Measurements from ENCODE around the gene HDAC9. TPM values are rescaled to one million over a fixed set of nuclear protein-coding genes. Genes with fewer than 3 reads are reported as not detected.

HDAC9 gene
- total RNA-seq, 4 donors from 2014 or later = 3.0 to 14.0 (median 5.6) TPM

DNA sequence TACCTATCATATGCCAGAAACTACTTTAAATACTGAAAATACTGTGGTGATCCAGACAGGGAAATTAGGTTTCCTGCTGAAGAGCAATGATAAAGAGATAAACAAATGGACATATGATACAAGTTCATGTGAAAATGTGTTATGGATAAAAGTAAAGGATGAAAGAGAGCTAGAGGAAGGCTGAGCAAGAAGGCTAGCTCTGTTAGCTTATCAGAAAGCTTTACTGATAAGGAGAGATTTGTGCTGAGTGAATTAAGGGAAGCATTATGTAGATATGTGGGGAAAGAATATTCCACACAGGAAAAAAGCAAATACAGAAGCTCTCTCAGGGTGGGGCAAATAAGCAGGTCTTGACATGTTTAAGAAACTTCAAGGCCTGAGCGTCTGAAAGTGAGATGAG is 308.4 kb downstream of the HDAC9 start:
- no peaks in the 10 kb centered on the region for H3K36me3 ChIP-seq
- H3K9me3 ChIP-seq = no peaks in the 10 kb centered on the region
- H3K27me3 ChIP-seq = no peaks in the 10 kb centered on the region
- no peak for DNase-seq
- no peak overlapping the region for H3K4me3 ChIP-seq
- H3K27ac ChIP-seq = no peak overlapping the region
- intact Hi-C loops (cut with DNase I; ENCODE audit: low total_unique reads) (no loop called here), in situ Hi-C loops (cut with MboI; ENCODE audit: low sequenced_read_pairs in 4 of 4) (no loop called here)
- TF ChIP-seq, protein P1, sequence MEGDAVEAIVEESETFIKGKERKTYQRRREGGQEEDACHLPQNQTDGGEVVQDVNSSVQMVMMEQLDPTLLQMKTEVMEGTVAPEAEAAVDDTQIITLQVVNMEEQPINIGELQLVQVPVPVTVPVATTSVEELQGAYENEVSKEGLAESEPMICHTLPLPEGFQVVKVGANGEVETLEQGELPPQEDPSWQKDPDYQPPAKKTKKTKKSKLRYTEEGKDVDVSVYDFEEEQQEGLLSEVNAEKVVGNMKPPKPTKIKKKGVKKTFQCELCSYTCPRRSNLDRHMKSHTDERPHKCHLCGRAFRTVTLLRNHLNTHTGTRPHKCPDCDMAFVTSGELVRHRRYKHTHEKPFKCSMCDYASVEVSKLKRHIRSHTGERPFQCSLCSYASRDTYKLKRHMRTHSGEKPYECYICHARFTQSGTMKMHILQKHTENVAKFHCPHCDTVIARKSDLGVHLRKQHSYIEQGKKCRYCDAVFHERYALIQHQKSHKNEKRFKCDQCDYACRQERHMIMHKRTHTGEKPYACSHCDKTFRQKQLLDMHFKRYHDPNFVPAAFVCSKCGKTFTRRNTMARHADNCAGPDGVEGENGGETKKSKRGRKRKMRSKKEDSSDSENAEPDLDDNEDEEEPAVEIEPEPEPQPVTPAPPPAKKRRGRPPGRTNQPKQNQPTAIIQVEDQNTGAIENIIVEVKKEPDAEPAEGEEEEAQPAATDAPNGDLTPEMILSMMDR (IDR thresholded peaks at IDR 0.05 in 4 of 5, conservative IDR thresholded peaks at IDR 0.05 in 1 of 5) = no peak
- no peak for TF ChIP-seq POLR2A (IDR thresholded peaks at IDR 0.05)
- no peak for ATAC-seq
- H3K4me1 ChIP-seq = no peaks in the 10 kb centered on the region

DNA sequence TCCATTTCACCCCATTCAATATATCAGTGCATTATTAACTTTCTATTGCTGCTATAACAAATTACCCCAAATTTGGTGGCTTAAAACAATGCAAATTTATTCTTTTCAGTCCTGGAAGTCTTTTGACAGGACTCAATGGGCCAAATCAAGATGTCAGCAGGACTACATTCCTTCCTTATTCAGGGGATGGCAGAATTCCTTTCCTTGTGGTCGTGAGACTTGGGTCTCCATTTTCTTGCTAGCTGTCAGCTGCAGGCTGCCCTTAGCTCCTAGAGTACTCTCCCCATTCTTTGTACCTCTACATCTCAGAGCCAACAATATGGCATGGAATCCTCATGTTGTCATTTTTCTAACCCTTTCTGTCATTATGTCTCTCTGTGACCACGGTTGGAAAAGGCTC is 310.6 kb downstream of the HDAC9 start:
- Histone ChIP-seq H3K27me3 (no peaks in the 10 kb centered on the region), H3K27ac (no peak overlapping the region), H3K36me3 (no peaks in the 10 kb centered on the region), H3K4me3 (no peak overlapping the region), H3K9me3 (no peaks in the 10 kb centered on the region), H3K4me1 (no peaks in the 10 kb centered on the region)
- intact Hi-C loops (cut with DNase I; ENCODE audit: low total_unique reads) (no loop called here), in situ Hi-C loops (cut with MboI; ENCODE audit: low sequenced_read_pairs in 4 of 4) (no loop called here)
- no peak for ATAC-seq
- no peak for DNase-seq
- TF ChIP-seq, protein P1 (IDR thresholded peaks at IDR 0.05 in 4 of 5, conservative IDR thresholded peaks at IDR 0.05 in 1 of 5) = no peak
- TF ChIP-seq POLR2A (IDR thresholded peaks at IDR 0.05) = no peak

DNA sequence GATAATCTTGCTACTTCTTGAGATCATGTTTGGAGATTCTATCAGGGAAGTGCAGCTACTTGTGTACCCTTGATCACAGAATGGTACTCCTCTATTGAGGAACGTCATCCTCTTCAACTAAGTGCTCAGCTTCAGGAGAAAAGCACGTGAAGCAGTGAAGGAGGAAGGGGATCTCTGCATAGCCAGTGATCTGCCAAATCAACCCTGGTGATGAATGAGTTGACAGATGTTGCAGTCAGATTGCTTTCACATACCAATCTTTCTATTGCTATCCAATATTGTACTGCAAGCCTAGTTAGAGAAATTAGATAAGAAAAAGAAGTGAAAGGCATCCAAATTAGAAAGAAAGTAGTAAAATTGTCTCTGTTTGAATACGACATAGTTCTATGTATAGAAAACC is 312.5 kb downstream of the HDAC9 start:
- in situ Hi-C loops (cut with MboI; ENCODE audit: low sequenced_read_pairs in 4 of 4) = no loop called here
- no peak overlapping the region for H3K27ac ChIP-seq
- H3K4me3 ChIP-seq = no peak overlapping the region
- intact Hi-C loops (cut with DNase I; ENCODE audit: low total_unique reads) = no loop called here
- H3K4me1 ChIP-seq = no peaks in the 10 kb centered on the region
- H3K27me3 ChIP-seq = no peaks in the 10 kb centered on the region
- ATAC-seq (no peak), DNase-seq (no peak)
- H3K9me3 ChIP-seq = no peaks in the 10 kb centered on the region
- no peak for TF ChIP-seq POLR2A (IDR thresholded peaks at IDR 0.05)
- TF ChIP-seq, protein P1 (IDR thresholded peaks at IDR 0.05 in 4 of 5, conservative IDR thresholded peaks at IDR 0.05 in 1 of 5) = no peak
- H3K36me3 ChIP-seq = no peaks in the 10 kb centered on the region

DNA sequence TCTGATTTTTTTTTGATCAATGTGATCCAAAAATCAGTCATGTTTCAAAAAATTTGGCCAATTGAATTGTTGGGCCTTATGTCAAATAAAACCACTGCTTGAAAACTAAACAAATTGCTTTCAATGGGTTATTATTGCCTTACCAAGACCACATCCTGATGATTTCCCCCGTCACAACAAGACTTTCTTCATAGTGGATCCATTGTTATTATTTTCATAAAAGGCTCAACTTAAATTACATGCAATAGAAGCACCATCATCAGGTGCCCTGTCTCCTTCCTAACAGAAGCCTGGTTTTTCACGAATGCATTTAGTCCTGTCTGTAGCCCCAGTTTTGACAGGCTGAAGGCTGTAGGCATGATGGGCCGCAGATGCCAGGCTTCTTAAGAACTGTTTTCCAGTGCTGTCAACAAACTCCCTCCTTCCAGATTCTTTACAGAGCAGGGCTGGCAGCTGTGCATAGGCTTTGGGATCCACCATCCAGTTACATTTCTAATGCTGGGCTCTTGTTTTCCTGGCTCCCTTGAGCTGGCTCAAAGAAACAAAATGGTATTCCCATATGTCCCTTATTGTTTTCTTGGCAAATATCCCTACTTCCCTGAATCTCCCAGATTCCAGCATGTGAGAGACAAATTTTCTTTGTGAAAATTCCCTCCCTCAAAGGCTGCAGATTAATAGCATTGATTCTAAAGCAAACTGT is 319.9 kb downstream of the HDAC9 start:
- no peak overlapping the region for H3K27ac ChIP-seq
- H3K27me3 ChIP-seq = no peaks in the 10 kb centered on the region
- TF ChIP-seq, protein P1 (IDR thresholded peaks at IDR 0.05 in 4 of 5, conservative IDR thresholded peaks at IDR 0.05 in 1 of 5) = no peak
- TF ChIP-seq POLR2A (IDR thresholded peaks at IDR 0.05) = no peak
- H3K36me3 ChIP-seq = no peaks in the 10 kb centered on the region
- H3K9me3 ChIP-seq = no peaks in the 10 kb centered on the region
- no peak overlapping the region for H3K4me3 ChIP-seq
- intact Hi-C loops (cut with DNase I; ENCODE audit: low total_unique reads) = no loop called here
- no peaks in the 10 kb centered on the region for H3K4me1 ChIP-seq
- DNase-seq = no peak
- ATAC-seq = no peak
- in situ Hi-C loops (cut with MboI; ENCODE audit: low sequenced_read_pairs in 4 of 4) = no loop called here

DNA sequence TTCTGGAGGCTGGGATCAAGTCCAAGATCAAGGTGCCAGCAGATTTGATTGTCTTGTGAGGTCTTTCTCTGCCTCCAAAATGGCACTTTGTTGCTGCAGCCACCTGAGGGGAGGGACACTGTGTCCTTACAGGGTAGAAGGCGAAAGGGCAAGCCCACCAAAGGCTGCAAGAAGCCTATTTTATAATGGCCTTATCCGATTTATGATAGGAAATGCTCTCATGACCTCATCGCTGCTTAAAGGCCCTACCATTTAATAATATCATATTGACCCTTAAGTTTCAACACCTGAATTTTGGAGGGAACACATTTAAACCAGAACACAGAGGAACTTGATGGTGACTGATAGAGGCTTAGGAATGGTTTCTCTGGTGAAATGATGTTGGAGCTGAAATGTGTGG is 325.4 kb downstream of the HDAC9 start:
- no peaks in the 10 kb centered on the region for H3K36me3 ChIP-seq
- H3K9me3 ChIP-seq = no peaks in the 10 kb centered on the region
- no peaks in the 10 kb centered on the region for H3K27me3 ChIP-seq
- no peak for TF ChIP-seq POLR2A (IDR thresholded peaks at IDR 0.05)
- TF ChIP-seq, protein P1 (IDR thresholded peaks at IDR 0.05 in 4 of 5, conservative IDR thresholded peaks at IDR 0.05 in 1 of 5) = no peak
- intact Hi-C loops (cut with DNase I; ENCODE audit: low total_unique reads) (no loop called here), in situ Hi-C loops (cut with MboI; ENCODE audit: low sequenced_read_pairs in 4 of 4) (no loop called here)
- no peak for DNase-seq
- no peak for ATAC-seq
- no peak overlapping the region for H3K4me3 ChIP-seq
- no peak overlapping the region for H3K27ac ChIP-seq
- H3K4me1 ChIP-seq = no peaks in the 10 kb centered on the region
